Hepatocyte (in vitro differentiated cells): ENCODE data around the gene ARMC7. TPM values are rescaled to one million over a fixed set of nuclear protein-coding genes. Genes with fewer than 3 reads are reported as not detected.

Source experiments
- DNase-seq: peaks from one replicate; pipeline ENCODE4 v3.0.0-alpha.2; 2016; ENCODE audit warnings: low spot score
- H2AFZ ChIP-seq: fragments of 200-600 bp; sonication (generic); 2 replicates; pipeline ENCODE4 v1.6.0; 2016; ENCODE audit warnings: antibody characterized with exemption, mild to moderate bottlenecking
- H3K27ac ChIP-seq: fragments of 200-600 bp; sonication (generic); 2 replicates; pipeline ENCODE4 v1.5.1; 2016; ENCODE audit warnings: mild to moderate bottlenecking
- H3K27me3 ChIP-seq: fragments of 200-600 bp; sonication (generic); 2 replicates; pipeline ENCODE4 v1.6.1; 2016
- H3K36me3 ChIP-seq: fragments of 200-600 bp; sonication (generic); replicated peaks from 2 replicates; pipeline ENCODE4 v1.5.1; 2016; ENCODE audit warnings: low read depth; ENCODE audit not compliant: insufficient read depth
- H3K4me1 ChIP-seq: fragments of 200-600 bp; sonication (generic); 2 replicates; pipeline ENCODE4 v1.5.1; 2016; ENCODE audit warnings: mild to moderate bottlenecking, moderate library complexity; ENCODE audit not compliant: insufficient read depth
- H3K4me2 ChIP-seq: fragments of 200-600 bp; sonication (generic); 2 replicates; pipeline ENCODE4 v1.6.0; 2016
- H3K4me3 ChIP-seq: fragments of 200-600 bp; sonication (generic); 2 replicates; pipeline ENCODE4 v1.5.1; 2016; ENCODE audit warnings: mild to moderate bottlenecking
- H3K79me2 ChIP-seq: fragments of 200-600 bp; sonication (generic); 2 replicates; pipeline ENCODE4 v1.6.0; 2017; ENCODE audit warnings: mild to moderate bottlenecking
- H3K9me2 ChIP-seq: fragments of 200-600 bp; sonication (generic); replicated peaks from 2 replicates; pipeline ENCODE4 v1.6.0; 2017; ENCODE audit warnings: mild to moderate bottlenecking; ENCODE audit not compliant: insufficient read depth
- H3K9me3 ChIP-seq: fragments of 200-600 bp; sonication (generic); 2 replicates; pipeline ENCODE4 v1.5.1; 2016; ENCODE audit warnings: low read depth, mild to moderate bottlenecking
- H4K20me1 ChIP-seq: fragments of 200-600 bp; sonication (generic); 2 replicates; pipeline ENCODE4 v1.6.0; 2016; ENCODE audit warnings: mild to moderate bottlenecking; ENCODE audit not compliant: insufficient read depth, poor library complexity, severe bottlenecking
- CTCF ChIP-seq: fragments of 200-600 bp; sonication (generic); IDR thresholded peaks from 2 replicates; pipeline ENCODE4 v1.5.1; 2016; ENCODE audit warnings: antibody characterized with exemption, mild to moderate bottlenecking; ENCODE audit not compliant: poor library complexity
- EZH2 ChIP-seq: fragments of 200-600 bp; sonication (generic); IDR thresholded peaks from 2 replicates; pipeline ENCODE4 v1.6.1; 2016; ENCODE audit warnings: antibody characterized with exemption, mild to moderate bottlenecking, borderline replicate concordance
- EZH2phosphoT487 ChIP-seq: fragments of 200-600 bp; sonication (generic); IDR thresholded peaks from one replicate; pipeline ENCODE4 v1.6.1; 2018; ENCODE audit warnings: antibody characterized with exemption, mild to moderate bottlenecking, low read depth, moderate library complexity; ENCODE audit not compliant: unreplicated experiment, severe bottlenecking
- WGBS: methylation state at CpG from one replicate; pipeline ENCODE4 v1.1.6; 2016; ENCODE audit warnings: low lambda C conversion rate; ENCODE audit errors: missing lambda C conversion rate; 5-methylcytosine and 5-hydroxymethylcytosine counted together
- polyA plus RNA-seq: library from polyadenylated mRNA; unstranded; fragments of >200 nt; fragmentation: Nextera tagmentation; extraction: Ambion mirVana; gene quantifications from 2 replicates; pipeline ENCODE4 v1.2.1, GENCODE V29; 2016
- total RNA-seq: library from RNA; depleted of rRNA; stranded (reverse); fragments of >200 nt; gene quantifications from 2 replicates; pipeline ENCODE4 v1.2.3, GENCODE V29; 2014

The ARMC7 gene
- total and polyA plus RNA-seq, 2 experiments from 2014 or later, result 3.5 to 4.0 TPM

- no peak overlapping the region for H2AFZ ChIP-seq
- no peaks in the 10 kb centered on the region for H3K9me2 ChIP-seq
- TF ChIP-seq EZH2phosphoT487 (no peak), CTCF (no peak), EZH2 (no peak)
- no peak for DNase-seq
- H3K9me3 ChIP-seq, result no peaks in the 10 kb centered on the region
- no peaks in the 10 kb centered on the region for H3K36me3 ChIP-seq
- no peaks in the 10 kb centered on the region for H3K27me3 ChIP-seq
- H3K4me2 ChIP-seq, result no peak overlapping the region
- WGBS, result 87% methylated on average over 14 of the region's 14 CpGs
- no peaks in the 10 kb centered on the region for H4K20me1 ChIP-seq
- no peak overlapping the region for H3K4me3 ChIP-seq
- no peak overlapping the region for H3K27ac ChIP-seq
- no peaks in the 10 kb centered on the region for H3K79me2 ChIP-seq
- H3K4me1 ChIP-seq, result peaks cover 27% of the 10 kb centered on the region
Measured at GRCh38 chr17:75074532-75074931, 35.2 kb upstream of the ARMC7 start.

- no peak for DNase-seq
- Histone ChIP-seq H3K9me2 (no peaks in the 10 kb centered on the region), H3K79me2 (no peaks in the 10 kb centered on the region), H3K27me3 (no peaks in the 10 kb centered on the region), H3K9me3 (no peaks in the 10 kb centered on the region), H3K4me1 (peaks cover 27% of the 10 kb centered on the region), H3K27ac (no peak overlapping the region), H2AFZ (no peak overlapping the region), H3K36me3 (no peaks in the 10 kb centered on the region), H4K20me1 (no peaks in the 10 kb centered on the region), H3K4me3 (no peak overlapping the region), H3K4me2 (no peak overlapping the region)
- WGBS, result 71% methylated on average over 4 of the region's 4 CpGs
- TF ChIP-seq EZH2, result no peak
- no peak for TF ChIP-seq EZH2phosphoT487
- no peak for TF ChIP-seq CTCF
Measured at GRCh38 chr17:75075597-75076336, 34.0 kb upstream of the ARMC7 start.

- DNase-seq, result peak; percentile 48
- 64% methylated on average over 26 of the region's 30 CpGs for WGBS
- peak overlapping the region; percentile 65 for H3K4me2 ChIP-seq
- no peaks in the 10 kb centered on the region for H3K36me3 ChIP-seq
- peaks cover 27% of the 10 kb centered on the region for H3K4me1 ChIP-seq
- no peak overlapping the region for H3K4me3 ChIP-seq
- no peak for TF ChIP-seq EZH2
- TF ChIP-seq CTCF, result no peak
- no peak for TF ChIP-seq EZH2phosphoT487
- no peak overlapping the region for H3K27ac ChIP-seq
- H2AFZ ChIP-seq, result no peak overlapping the region
- H3K79me2 ChIP-seq, result no peaks in the 10 kb centered on the region
- no peaks in the 10 kb centered on the region for H4K20me1 ChIP-seq
- no peaks in the 10 kb centered on the region for H3K9me2 ChIP-seq
- H3K27me3 ChIP-seq, result no peaks in the 10 kb centered on the region
- H3K9me3 ChIP-seq, result no peaks in the 10 kb centered on the region
Measured at GRCh38 chr17:75077072-75077495, 32.7 kb upstream of the ARMC7 start.
